IPS DF 19.7 (cell line): ENCODE data around the gene NNT.
"Not testable (repeated sequence)": the region's sequence is repeated elsewhere in the genome, so short reads cannot be mapped to it uniquely, and the experiment has no call there.

Source experiments
- DNase-seq: peaks from one replicate; pipeline ENCODE4 v3.0.0-alpha.2; 2013; ENCODE audit warnings: low read depth, low spot score

The NNT gene

DNA sequence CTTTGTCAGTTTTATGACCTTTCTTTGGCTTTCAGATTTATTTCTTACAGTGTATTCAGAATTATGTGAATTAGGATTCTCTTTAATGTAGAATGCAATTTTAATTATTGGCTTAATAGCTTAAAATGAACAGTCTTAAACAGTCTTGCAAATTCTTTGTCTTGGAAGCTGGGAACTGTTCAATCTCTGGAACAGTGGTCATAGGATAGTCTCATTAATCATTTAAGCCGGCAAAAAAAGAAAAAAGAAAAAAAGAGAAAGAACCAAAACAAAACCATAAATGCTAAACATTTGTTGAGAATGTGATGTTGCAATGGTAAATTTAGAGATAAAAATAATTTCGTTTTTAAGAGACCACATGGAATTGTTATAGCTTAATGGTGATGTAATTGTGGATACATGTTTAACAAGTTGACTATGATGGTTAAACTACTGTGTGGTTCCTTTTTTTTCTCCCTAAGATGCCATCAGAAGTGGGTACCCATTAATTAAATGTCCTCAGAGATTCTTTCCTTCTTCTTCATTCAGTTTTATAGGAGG, 61.6 kb downstream of the NNT start:
- no peak for DNase-seq

GRCh38 chr5:43665749-43666148, 62.8 kb downstream of the NNT start:
- not testable (repeated sequence) for DNase-seq

DNA sequence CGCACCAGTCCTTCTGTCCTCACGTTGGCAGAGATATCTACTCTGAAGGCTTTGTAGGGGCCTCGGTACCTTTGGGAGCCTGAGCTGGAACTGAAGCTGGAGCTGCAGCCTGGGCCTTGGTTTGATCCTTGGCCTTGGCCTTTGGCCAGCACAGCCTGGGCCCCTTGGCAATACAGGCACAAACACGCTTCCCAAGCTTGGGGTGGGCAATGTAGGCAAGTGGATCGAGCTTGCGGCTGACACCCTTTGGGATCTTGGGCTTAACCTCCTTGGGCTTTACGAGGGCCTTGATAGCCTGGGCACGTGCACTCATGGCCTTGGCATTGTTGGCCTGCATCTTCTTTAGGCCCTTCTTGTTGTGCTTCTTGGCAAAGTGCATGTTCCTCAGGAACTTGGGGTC, 63.7 kb downstream of the NNT start:
- not testable (repeated sequence) for DNase-seq

GRCh38 chr5:43667379-43667778, 64.4 kb downstream of the NNT start:
- not testable (repeated sequence) for DNase-seq

DNA sequence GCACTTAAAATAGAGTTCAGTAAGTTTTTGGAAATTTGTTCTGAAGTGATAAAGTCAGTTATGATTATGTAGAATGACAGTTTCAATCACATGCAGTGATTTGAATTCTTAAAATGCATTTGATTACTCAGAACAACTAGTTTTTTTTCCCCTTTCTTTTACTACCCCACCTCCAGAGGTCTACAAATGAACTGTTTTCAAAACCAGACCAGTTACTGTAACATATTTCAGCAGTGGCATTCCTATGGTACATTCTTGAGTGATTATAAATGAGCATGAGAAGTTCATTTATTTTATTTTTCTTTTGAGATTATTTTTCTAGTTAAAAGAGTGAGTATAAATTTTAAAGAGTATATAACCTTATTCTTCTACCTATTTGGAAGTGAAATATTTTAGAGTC, 71.6 kb downstream of the NNT start:
- no peak for DNase-seq

DNA sequence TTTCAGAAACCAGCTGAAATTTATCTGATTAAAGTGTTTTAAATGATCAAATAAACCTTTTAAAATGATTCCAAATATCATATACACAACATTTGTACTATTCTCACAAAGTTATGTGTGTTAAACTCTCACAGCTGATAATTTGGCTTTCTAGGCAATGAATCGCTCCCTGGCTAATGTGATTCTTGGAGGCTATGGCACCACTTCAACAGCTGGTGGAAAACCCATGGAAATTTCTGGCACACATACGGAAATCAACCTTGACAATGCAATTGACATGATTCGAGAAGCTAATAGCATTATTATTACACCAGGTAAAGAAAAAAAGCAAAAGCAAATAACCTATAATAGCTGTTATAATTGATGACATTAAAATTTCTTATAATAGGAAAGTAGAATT, 72.4 kb downstream of the NNT start:
- DNase-seq = no peak

DNA sequence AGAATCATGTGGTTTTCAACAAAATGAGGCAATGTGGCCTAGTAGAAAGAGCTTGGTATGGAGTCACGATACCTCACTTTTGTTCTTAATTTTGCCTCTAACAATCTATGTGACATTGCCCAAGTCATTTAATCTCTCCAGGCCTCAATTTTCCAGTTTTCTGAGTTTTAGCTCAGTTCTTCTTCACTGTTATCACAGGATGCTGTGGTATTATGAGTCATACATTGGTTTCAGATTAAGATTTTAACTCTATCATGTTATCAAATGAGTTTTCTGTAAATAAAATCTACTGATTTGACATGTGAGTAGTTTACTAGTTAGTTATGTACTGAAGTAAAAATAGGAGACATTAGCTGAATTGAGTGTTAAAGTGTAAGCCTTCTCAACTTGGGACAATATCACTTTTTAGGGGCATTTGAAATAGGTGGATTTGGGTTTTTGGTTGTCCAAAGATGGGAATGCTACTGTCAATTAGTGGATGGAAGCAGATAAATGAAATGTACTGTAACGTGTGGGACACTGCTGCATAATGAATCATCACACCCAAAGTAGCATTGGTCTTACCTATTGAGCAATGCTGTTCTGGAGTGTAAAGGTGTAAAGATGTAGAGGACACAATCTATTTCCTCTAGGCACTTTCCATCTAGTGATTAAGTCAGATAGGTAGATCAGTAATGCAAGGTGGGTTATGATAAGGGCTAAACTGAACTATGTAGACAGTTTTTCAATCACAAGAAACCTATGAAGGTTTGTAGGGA, 73.3 kb downstream of the NNT start:
- no peak for DNase-seq

DNA sequence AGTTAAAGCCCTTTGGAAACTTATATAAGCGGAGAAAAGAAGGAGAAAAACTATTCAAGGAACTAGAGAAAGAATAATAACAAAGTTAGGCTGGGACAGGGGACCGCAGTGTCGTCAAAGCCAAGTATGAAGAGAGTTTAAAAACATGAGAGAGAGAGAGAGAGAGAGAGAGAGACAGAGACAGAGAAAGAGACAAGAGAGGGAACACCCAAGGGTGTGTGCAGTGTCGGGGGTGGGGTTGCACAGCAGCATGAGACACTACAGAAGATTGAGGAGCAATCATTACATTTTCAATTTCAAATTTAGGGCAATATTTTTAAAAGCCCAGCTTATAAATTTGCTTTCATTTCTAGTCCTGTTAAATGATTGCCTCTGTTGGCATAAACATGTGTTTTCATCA, 74.3 kb downstream of the NNT start:
- no peak for DNase-seq

GRCh38 chr5:43679214-43679613, 76.2 kb downstream of the NNT start:
- no peak for DNase-seq

DNA sequence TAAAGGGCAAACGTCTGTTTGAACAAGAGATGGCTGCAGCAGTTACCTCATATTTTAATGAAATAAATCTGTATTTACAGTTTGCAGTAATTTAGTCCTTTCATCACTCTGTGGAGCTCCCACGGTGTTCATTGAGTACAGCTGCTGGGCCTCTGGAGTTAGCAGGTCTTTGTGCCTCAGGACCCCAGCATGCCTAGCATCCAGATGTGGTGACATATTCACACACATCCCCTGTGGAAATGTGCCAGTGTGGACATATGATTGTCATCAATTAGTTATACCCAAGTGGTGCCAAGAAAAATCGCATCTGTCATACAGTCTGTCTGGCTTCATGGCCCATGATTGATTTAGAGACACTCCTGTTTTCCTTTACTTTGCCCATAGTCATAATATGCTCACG, 77.3 kb downstream of the NNT start:
- no peak for DNase-seq

GRCh38 chr5:43683884-43684471, 81.0 kb downstream of the NNT start:
- DNase-seq = no peak

GRCh38 chr5:43685252-43685950, 82.4 kb downstream of the NNT start:
- DNase-seq = no peak

DNA sequence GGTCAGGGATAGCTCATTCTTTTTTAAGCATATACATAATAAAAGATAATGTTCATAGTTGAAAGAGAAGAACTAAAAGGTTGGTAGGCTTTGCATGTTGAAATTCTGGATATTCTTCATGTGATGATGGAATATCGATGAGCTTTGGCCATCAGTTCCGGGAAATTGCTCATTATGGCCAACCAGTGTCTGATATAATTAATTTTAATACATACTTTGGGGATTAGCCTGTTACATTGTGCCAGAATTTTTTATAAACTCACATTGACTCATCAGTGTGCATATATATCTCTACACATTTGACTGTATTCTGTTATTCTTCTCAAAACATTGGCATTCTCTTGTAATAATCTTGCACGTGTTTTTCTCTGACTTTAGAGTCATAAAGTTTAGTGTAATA, 84.3 kb downstream of the NNT start:
- DNase-seq = no peak

GRCh38 chr5:43691275-43691674, 88.3 kb downstream of the NNT start:
- DNase-seq = no peak

DNA sequence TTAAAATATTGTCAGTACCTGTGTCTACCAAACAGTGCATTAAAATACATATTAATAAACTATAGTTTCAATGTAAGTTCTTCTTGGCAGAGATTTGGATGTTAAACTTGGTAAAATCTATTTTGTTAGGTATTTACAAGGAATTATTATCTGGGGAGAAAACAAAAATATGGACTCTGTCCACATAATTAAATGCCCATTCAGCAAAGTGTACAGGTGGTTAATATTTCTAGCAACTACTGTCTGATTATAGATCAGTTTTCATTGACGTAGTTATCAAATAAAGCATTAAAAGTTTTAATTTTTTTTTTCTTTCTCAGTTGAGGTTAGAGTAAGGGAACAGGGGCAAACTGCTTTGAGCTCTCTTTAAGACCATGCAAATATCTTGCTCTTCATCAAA, 88.9 kb downstream of the NNT start:
- no peak for DNase-seq

DNA sequence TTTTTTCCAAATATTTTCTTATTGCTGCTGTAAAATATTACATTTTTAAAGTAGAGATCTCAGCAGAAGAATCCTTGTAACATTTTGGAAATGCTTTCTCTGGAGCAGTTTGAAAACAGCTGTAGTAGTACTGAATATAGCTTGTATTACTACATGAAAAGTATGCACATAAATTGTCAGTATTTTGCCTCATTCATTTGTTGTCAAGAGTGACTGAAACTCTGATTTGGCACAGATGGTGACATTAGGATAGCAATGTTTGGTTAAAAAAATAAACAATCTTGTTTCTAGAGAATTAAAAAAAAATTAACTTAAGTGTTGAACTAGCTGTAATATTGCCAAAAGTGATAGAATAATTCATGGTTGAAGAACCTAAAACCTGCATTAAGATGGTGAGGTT, 90.4 kb downstream of the NNT start:
- DNase-seq = no peak

DNA sequence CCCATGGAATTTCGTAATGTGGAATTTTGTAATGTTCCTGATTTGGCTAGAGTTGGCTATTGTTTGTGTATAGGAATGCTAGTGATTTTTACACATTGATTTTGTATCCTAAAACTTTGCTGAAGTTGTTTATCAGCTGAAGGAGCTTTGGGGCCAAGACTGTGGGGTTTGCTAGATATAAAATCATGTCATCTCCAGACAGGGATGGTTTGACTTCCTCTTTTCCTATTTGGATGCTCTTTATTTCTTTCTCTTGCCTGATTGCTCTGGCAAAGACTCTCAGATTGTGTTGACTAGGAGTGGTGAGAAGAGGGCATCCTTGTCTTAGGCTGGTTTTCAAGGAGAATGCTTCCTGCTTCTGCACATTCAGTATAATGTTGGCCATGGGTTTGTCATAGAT, 91.0 kb downstream of the NNT start:
- DNase-seq = no peak

DNA sequence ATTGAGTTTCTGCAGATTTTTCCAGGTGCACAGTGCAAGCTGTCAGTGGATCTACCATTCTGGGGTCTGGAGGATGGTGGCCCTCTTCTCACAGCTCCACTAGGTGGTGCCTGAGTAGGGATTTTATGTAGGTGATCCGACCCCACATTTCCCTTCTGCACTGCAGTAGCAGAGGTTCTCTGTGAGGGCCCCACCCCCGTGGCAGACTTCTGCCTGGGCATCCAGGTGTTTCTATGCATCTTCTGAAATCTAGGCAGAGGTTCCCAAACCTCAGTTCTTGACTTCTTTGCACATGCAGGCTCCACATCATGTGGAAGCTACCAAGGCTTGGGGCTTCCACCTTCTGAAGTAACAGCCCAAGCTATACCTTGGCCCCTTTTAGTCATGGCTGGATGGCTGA, 93.5 kb downstream of the NNT start:
- not testable (repeated sequence) for DNase-seq

GRCh38 chr5:43699910-43700309, 96.9 kb downstream of the NNT start:
- DNase-seq = no peak

DNA sequence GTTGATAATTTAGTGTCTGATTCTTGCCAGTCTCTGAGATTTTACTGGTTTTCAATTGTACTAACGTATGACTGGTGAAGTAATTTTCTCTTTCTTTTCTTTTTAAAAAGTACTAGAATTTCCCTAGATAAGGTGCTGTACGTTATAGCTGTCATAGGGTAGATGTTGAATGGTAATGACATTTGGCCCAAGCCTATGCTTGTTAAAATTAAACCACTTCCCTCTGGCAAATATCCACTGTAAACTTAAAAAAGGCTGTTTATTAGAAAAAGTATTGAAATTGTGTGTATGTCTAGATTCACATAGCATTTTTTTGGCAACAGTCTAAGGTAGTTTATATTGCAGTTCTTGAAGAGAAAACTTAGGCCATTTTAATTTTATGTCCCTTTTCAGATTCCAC, 97.6 kb downstream of the NNT start:
- DNase-seq = no peak

- no peak for DNase-seq
Observed at GRCh38 chr5:43701227-43701626, 98.2 kb downstream of the NNT start.

- DNase-seq = no peak
Observed at GRCh38 chr5:43702293-43702692, 99.3 kb downstream of the NNT start.

DNA sequence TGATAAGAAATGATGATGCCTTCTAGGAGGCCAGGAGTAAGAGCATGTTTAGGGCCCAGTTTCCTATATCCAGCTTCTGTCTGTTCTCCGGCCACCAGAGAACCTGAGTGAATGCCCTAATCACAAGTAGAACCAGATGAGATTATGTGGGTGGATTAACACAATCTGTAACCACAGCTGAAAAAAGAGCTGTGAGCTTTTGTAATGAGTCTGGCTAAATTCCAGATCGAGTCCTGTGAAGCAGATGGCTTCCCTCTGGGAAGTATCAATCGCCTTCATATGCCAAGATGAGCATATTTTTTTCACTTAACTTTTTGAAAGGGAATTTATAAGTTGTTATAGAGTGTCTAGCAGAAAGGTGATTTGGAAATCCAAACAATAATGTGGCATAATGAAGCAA, 99.8 kb downstream of the NNT start:
- DNase-seq = no peak
